ENCODE results near the gene PHPT1.
"Not testable (repeated sequence)": the region's sequence is repeated elsewhere in the genome, so short reads cannot be mapped to it uniquely, and the experiment has no call there.

PHPT1 gene

DNA sequence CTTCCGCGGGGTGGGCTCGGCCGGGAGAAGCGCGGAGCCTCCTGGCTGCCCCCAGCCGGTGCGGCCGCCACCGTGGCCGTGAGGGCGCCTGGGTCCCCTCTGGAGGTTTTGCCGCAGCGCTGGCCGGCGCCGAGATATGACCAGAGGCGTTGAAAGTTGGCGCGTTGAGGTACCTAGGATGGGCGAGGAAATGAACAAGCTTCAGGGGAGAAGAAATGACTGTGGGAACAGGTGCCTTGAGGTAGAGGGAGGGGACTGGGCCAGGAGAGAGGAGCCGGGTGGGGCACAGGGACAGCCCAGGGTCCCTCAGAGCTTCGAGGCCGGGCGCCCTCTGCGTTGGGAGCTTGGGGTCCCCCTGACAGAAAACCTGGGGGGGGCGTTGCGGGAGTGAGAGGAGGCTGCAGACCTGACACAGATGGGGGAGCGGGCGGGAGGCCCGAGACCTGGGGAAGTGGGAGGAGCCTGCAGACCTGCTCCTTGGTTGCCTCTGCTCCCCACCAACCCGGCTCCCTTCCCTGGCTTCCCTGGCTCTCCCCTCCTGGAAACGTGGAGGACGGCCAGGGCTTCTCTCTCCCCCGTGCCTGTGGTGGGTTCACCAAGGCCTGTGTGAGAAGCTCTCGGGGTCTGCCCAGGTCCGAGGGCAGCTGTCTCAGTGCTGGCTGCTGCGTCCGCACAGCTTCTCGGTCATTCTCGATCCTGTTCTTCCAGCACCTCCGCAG lies 27.2 kb upstream of the PHPT1 start:
- no peak for DNase-seq

DNA sequence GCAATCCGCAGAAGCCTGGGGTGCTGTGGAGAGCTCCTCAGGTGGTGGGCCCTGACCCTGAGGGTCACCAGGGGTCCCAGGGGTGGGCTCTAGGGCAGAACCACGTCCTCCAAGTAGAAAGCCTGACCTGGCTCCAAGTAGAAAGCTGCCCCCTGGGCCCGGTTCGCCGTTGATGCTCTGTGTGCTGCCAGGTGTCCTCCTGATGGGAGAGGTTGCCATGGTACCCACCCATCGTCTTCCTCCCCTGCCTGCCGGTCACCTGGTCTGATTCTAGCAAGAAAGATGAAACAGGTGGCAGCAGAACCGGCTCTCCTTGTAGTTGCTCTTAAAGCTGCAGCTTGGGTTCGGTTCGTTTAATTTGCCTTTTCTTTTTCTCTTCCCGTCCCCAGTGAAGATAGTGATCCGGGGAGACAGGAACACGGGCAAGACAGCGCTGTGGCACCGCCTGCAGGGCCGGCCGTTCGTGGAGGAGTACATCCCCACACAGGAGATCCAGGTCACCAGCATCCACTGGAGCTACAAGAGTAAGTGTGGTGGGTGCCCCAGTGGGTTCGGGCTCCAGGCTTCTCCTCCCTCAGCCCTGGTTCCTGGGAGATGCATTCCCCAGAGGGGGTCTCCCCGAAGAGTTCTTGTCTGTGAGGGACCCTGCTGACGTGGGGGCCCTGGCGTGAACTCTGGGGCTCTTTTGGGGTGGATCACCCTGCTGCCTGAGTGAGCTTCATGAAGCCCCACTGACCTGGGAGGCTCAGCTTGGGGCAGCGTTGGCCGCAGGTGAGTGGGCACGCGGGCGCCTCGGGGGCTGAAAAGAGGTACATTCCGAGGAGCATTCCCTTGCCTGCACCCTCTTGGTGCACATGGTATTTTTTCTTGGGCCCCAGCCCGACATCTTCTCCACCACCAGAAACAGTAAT lies 25.8 kb upstream of the PHPT1 start:
- peak in 15 of 56 donors; percentile 24 to 64 (median 40) for DNase-seq

GRCh38 chr9:136824496-136825225 lies 24.5 kb upstream of the PHPT1 start:
- DNase-seq = peak in 13 of 56 donors; percentile 23 to 62 (median 48)

- no peak for DNase-seq
Observed at GRCh38 chr9:136825295-136826187, 23.7 kb upstream of the PHPT1 start.

DNA sequence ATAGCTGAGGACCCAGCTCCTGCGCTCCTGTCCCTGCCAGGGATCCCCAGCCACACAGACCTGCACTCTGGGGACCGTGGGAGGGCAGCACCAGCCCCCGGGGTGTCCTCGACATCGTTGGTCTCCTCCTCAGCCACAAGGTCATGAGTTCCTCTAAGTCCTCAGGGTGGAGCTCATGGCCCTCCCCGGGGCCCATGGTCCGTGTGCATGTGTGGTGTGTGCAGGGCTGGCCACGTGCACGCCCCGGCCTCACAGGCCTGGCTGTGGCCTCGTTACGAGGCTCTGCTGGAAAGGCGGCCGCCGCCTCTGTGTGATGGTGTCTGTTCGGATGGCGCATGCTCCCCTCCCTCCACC lies 23.0 kb upstream of the PHPT1 start:
- DNase-seq = no peak

DNA sequence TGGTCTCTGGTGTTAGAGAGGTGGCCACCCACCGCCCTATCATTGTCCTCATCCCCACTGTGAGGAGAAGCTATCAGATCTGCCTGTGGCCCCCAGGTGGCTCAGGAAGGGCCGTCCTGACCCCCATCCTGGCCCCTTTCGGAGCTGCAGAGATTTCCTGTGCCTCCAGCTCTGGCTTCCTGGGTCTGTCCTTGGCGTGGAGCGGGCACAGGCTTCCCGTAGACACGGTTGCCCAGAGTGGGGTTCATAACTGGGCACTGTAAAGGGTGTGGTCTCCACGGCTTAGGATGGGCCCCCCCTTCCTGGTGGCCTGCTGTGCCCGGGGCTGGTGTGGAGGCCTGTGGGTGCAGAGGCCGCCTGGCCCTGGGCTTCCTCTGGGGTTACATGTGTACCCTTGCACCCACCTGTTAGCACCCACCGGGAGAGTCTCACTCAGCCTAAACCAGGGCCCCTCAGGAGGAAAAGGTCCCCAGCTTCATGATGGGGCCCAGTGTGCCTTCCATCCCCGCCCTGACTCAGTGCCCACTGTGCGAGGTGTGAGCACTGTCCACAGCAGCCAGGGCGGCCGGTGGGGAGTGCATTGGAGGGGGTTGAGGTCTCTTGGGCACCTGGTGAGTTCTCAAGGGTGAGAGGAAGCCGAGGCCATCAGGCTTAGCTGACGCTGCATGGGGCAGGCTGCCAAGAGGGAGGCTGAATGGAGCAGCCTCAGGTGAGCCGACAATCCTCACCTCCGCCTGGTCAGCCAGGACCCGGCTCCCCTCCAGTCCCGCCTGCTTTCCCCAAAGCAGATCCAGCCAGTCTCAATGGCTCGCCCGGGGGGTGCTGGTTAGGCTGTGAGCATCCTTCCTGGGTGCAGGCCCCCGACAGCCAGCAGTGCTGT lies 22.3 kb upstream of the PHPT1 start:
- no peak for DNase-seq

DNA sequence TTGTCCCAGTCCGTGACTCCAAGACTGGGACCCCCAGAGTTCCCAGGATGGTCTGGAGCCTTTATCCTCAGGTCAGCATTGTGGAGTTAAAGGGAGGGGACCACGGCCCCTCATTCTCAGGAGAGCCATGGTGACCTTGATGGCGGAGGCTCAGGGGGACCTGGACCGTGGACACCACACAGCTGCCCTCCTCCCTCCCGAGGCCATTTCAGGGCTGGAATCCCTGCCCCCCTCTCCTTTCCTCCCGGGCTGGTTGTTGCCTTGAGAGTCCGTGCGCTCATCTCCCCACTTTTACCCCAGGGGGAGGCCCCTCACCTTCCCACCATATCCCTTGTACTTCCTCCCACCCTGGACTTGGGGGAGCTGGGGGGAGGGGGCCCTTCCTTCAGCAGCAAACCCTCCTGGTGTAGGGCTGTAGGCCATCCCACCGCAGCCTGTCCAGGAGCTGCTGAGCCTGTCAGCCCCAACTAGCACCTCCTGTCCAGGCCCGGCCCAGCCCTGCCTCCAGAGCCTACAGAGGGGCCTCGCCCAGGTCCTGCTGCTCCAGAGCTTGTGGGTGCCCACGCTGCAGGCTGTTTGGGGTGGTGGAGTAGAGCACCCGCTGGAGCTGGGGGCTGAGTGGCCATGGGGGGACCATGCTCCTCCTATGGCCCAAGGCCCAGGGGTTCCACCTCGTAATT lies 21.3 kb upstream of the PHPT1 start:
- DNase-seq = no peak

GRCh38 chr9:136828474-136829140 lies 20.6 kb upstream of the PHPT1 start:
- DNase-seq = no peak

DNA sequence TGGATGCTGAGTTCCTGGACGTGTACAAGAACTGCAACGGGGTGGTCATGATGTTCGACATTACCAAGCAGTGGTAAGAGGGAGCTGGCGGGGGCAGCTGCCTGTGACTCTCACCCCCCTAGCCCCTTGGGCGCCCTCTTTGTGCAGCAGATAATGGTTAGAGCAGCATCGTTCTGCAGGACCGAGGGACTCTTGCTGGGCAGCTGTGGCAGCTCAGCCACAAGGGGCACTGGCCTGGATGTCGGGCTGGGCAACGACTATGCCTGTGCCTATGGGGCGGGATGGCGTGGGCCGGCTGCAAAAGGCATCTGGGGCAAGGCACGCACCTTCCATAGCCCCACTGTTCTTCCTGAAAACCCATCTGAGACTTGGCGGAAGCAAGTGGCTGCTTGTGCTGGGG lies 19.8 kb upstream of the PHPT1 start:
- no peak for DNase-seq

DNA sequence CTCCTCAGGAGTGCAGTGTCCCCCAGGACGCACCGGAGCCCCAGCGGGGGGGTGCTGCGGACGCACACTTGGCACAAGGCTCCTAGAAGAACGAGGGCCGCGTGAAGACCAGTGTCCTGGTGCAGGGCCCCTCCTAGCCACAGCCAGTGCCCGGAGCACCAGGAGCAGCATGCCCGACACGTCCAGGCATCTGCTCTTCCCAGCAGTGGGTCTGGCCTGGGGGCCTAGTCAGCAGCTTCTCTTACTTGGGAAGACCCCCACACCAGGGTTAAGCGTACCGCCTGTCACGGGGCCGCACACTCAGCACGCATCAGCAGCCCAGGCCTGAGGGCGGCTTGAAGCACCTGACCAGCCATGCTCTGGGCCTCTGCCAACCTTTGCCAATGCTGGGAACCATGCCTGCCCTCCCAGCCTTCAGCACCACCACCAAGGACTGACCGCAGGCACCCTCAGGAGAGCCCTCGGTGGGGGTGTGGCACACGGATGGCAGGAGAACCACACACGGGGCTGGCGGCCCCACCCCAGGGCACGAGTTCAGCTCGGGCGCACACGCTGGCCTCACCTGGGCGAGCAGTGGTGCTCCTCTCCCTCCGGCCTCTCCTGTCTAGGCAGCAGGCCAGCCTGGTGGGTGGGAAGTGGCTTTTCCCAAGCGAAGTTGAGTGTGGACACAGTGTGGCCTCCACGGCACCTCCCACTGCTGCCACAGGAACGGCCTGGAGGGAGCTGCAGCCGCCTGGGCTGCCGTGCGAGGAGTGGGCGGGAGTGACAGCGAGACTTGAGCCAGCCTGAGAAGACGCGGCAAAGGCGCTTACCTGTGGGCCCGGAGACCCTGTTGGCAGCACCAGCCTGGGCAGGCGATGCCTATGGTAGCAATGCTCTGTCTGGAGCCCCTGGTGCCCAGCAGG lies 19.0 kb upstream of the PHPT1 start:
- DNase-seq = no peak

- DNase-seq = no peak
Observed at GRCh38 chr9:136831002-136831719, 18.0 kb upstream of the PHPT1 start.

DNA sequence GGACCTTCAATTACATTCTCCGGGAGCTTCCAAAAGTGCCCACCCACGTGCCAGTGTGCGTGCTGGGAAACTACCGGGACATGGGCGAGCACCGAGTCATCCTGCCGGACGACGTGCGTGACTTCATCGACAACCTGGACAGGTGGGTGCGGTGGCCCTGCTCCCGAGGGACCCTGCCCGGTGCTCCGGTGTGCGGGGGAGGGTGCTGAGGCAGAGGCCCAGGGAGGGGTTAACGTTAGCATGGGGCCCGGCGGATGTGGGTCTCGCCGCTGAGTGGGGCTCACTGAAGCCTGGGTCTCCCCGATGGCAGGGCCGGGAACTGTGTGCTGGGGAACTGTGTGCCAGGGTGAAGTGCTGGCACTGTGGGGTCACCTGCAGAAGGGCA lies 17.5 kb upstream of the PHPT1 start:
- no peak for DNase-seq

- DNase-seq = peak in 7 of 56 donors; percentile 15 to 60 (median 33)
Observed at GRCh38 chr9:136832581-136832980, 16.6 kb upstream of the PHPT1 start.

DNA sequence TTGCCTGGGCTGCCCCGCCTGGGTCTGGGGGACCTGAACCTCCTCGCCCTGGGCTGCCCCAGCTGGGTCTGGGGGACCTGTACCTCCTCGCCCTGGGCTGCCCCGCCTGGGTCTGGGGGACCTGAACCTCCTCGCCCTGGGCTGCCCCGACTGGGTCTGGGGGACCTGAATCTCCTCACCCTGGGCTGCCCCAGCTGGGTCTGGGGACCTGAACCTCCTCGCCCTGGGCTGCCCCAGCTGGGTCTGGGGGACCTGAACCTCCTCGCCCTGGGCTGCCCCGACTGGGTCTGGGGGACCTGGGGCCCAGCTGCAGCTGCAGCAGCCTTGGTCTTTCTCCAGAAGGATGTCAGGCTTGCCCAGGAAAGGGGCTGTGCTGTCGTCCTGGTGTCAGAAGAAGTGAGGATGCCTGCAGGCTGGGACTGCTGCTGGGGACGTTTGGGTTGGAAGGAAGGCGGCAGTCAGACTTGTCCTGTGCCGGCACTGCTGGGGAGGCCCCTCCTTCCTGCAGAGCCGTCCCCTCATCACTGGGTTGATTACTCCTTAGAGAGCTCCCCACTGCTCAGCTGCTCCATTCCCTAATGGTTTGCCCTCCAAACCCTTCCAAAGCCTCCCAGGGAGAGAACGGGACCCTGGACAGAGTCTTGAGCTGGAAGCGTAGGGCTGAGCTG lies 15.7 kb upstream of the PHPT1 start:
- DNase-seq = not testable (repeated sequence)

DNA sequence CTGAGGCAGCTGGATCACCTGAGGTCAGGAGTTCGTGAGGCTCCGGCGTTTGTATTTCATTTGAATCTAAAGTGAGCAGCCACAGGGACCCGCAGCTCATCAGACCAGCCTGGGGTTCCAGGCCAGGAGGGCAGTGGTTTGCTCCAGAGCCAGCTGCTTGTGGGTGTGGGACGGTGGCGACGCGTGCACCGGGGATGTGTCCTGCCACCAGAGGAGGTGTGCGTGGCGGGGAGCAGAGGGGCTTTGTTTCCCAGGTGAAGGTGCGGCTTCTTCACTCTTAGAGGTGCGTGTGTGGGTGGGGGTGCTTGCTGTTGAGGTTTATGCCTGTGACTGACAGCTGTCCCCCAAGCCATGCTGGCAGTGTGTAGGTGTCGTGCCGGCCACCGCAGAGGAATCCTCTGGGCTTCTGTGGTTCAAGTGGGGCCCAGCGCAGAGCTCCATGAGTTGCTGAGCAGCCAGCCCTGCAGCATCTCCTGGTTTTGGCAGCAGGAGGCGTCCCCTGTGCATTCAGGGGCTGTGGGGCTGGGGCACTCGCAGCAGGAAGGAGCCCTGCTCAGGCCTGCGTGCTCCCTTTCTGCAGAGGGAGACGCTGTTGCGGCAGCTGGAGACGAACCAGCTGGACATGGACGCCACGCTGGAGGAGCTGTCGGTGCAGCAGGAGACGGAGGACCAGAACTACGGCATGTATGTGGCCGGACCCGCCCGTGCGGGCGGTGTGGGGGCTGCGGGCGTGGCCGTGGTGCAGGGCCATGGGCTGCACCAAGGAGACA lies 13.9 kb upstream of the PHPT1 start:
- no peak for DNase-seq

Data from nucleus accumbens (tissue), 56 donors.